ENCODE results near the gene CEP57L1.

CEP57L1 gene

GRCh38 chr6:109095036-109095834 lies at the start of gene CEP57L1:
Gene CEP57L1, plus strand, starts transcription at chr6:109095507. Its CDS starts 49,715 bp downstream, at chr6:109145222.
- peak; percentile 92 for DNase-seq (ENCODE audit: low spot score)

- DNase-seq (ENCODE audit: low spot score) = no peak
Observed at GRCh38 chr6:109048176-109048575, 47.1 kb upstream of the CEP57L1 start.

GRCh38 chr6:109048670-109049415 lies 46.5 kb upstream of the CEP57L1 start:
- no peak for DNase-seq (ENCODE audit: low spot score)

- DNase-seq (ENCODE audit: low spot score) = peak; percentile 44
Observed at GRCh38 chr6:109050012-109050411, 45.3 kb upstream of the CEP57L1 start.

GRCh38 chr6:109050447-109051102 lies 44.7 kb upstream of the CEP57L1 start:
- DNase-seq (ENCODE audit: low spot score) = no peak

GRCh38 chr6:109051301-109052017 lies 43.8 kb upstream of the CEP57L1 start:
- peak; percentile 43 for DNase-seq (ENCODE audit: low spot score)

- no peak for DNase-seq (ENCODE audit: low spot score)
Observed at GRCh38 chr6:109052018-109052651, 43.2 kb upstream of the CEP57L1 start.

- no peak for DNase-seq (ENCODE audit: low spot score)
Observed at GRCh38 chr6:109052852-109053251, 42.5 kb upstream of the CEP57L1 start.

- no peak for DNase-seq (ENCODE audit: low spot score)
Observed at GRCh38 chr6:109053336-109053735, 42.0 kb upstream of the CEP57L1 start.

- no peak for DNase-seq (ENCODE audit: low spot score)
Observed at GRCh38 chr6:109055771-109056235, 39.5 kb upstream of the CEP57L1 start.

GRCh38 chr6:109056661-109057060 lies 38.6 kb upstream of the CEP57L1 start:
- DNase-seq (ENCODE audit: low spot score) = no peak

- no peak for DNase-seq (ENCODE audit: low spot score)
Observed at GRCh38 chr6:109058620-109059019, 36.7 kb upstream of the CEP57L1 start.

GRCh38 chr6:109059153-109059552 lies 36.2 kb upstream of the CEP57L1 start:
- no peak for DNase-seq (ENCODE audit: low spot score)

- DNase-seq (ENCODE audit: low spot score) = no peak
Observed at GRCh38 chr6:109059571-109060021, 35.7 kb upstream of the CEP57L1 start.

- DNase-seq (ENCODE audit: low spot score) = no peak
Observed at GRCh38 chr6:109060571-109060970, 34.7 kb upstream of the CEP57L1 start.

GRCh38 chr6:109062216-109062615 lies 33.1 kb upstream of the CEP57L1 start:
- DNase-seq (ENCODE audit: low spot score) = no peak

GRCh38 chr6:109062767-109063352 lies 32.4 kb upstream of the CEP57L1 start:
- DNase-seq (ENCODE audit: low spot score) = no peak

- DNase-seq (ENCODE audit: low spot score) = no peak
Observed at GRCh38 chr6:109069746-109070145, 25.6 kb upstream of the CEP57L1 start.

- DNase-seq (ENCODE audit: low spot score) = no peak
Observed at GRCh38 chr6:109071125-109071917, 24.0 kb upstream of the CEP57L1 start.

Measured in COLO829 (cell line).